Neutrophil (primary cell): ENCODE results near the gene MYO1A.

Experiments
- H3K27ac ChIP-seq: fragments of 200-600 bp; sonication (generic); 2 replicates; pipeline ENCODE4 v1.5.1; 2016; ENCODE audit warnings: mild to moderate bottlenecking, moderate library complexity
- H3K27me3 ChIP-seq: fragments of 200-600 bp; sonication (generic); 2 replicates; pipeline ENCODE4 v1.6.0; 2016; ENCODE audit warnings: mild to moderate bottlenecking
- H3K36me3 ChIP-seq: fragments of 200-600 bp; sonication (generic); 2 replicates; pipeline ENCODE4 v1.5.1; 2017
- H3K4me1 ChIP-seq, 2 experiments: fragments of 200-600 bp in 1 of 2; sonication (generic) in 1 of 2; 1 replicate in 1 of 2; 2 replicates in 1 of 2; pipeline versions ENCODE4 v1.5.1 to v1.6.1; 2013 to 2016; ENCODE audit warnings: low read depth in 1 of 2, low read length in 1 of 2, mild to moderate bottlenecking in 1 of 2, moderate library complexity in 1 of 2; ENCODE audit not compliant: control insufficient read depth in 1 of 2, insufficient read depth in 1 of 2
- H3K4me3 ChIP-seq, 2 experiments: fragments of 200-600 bp in 1 of 2; sonication (generic) in 1 of 2; 1 replicate in 1 of 2; 2 replicates in 1 of 2; pipeline ENCODE4 v1.5.1; 2013 to 2016; ENCODE audit warnings: low read depth in 1 of 2, low read length in 1 of 2, mild to moderate bottlenecking in 1 of 2, moderate library complexity in 1 of 2
- H3K9me3 ChIP-seq: fragments of 200-600 bp; sonication (generic); 2 replicates; pipeline ENCODE4 v1.5.1; 2016
- TF ChIP-seq, protein P1 (sequence below): fragments of 200-600 bp; sonication (generic); IDR thresholded peaks from 2 replicates; pipeline ENCODE4 v1.5.1; 2016; ENCODE audit warnings: antibody characterized with exemption

The MYO1A gene

DNA sequence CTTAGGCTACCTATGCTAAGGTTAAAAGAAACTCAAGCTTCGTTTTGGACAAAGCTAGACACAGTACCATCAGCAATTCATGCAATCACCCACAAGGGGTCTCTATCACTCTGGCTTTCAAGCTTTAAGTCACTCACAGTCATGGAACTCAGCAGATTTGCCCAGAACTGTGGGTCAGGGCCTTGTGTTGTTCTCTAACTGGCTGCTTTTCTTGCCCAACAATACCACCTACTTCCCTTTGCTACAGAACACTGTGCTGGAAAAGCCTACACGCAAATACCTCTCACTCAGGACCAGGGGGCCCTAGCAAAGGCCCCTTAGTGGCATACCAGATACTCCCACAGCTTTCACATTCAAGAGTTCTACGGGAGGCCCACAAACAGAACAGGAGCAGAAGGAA is 19.6 kb upstream of the MYO1A start:
- no peaks in the 10 kb centered on the region for H3K27me3 ChIP-seq
- H3K27ac ChIP-seq: peak overlapping the region; percentile 91
- H3K36me3 ChIP-seq: no peaks in the 10 kb centered on the region
- TF ChIP-seq, protein P1, sequence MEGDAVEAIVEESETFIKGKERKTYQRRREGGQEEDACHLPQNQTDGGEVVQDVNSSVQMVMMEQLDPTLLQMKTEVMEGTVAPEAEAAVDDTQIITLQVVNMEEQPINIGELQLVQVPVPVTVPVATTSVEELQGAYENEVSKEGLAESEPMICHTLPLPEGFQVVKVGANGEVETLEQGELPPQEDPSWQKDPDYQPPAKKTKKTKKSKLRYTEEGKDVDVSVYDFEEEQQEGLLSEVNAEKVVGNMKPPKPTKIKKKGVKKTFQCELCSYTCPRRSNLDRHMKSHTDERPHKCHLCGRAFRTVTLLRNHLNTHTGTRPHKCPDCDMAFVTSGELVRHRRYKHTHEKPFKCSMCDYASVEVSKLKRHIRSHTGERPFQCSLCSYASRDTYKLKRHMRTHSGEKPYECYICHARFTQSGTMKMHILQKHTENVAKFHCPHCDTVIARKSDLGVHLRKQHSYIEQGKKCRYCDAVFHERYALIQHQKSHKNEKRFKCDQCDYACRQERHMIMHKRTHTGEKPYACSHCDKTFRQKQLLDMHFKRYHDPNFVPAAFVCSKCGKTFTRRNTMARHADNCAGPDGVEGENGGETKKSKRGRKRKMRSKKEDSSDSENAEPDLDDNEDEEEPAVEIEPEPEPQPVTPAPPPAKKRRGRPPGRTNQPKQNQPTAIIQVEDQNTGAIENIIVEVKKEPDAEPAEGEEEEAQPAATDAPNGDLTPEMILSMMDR: peak; percentile 91
- peak overlapping the region; percentile 26 to 40 for H3K4me3 ChIP-seq
- H3K9me3 ChIP-seq: no peaks in the 10 kb centered on the region
- peaks cover 13 to 16% of the 10 kb centered on the region in 2 experiments for H3K4me1 ChIP-seq

DNA sequence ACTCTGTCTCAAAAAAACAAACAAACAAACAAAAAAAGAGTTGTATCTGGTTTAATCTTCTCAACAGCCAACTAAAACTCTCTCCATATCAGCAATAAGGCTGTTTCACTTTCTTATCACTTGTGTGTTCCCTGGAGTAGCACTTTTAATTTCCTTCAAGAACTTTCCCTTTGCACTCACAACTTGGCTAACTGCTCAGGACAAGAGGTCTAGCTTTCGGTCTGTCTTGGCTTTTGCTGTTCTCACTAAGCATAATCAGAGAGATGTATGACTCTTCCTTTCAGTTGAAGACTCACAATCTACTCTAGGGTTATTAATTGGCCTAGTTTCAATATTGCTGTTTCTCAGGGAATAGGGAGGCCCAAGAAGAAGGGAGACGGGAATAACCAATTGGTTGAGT is 16.3 kb upstream of the MYO1A start:
- Histone ChIP-seq H3K27ac (no peak overlapping the region), H3K4me1 (peaks cover 13 to 16% of the 10 kb centered on the region in 2 experiments), H3K9me3 (no peaks in the 10 kb centered on the region), H3K36me3 (no peaks in the 10 kb centered on the region), H3K27me3 (no peaks in the 10 kb centered on the region), H3K4me3 (no peak overlapping the region)
- TF ChIP-seq, protein P1: no peak

DNA sequence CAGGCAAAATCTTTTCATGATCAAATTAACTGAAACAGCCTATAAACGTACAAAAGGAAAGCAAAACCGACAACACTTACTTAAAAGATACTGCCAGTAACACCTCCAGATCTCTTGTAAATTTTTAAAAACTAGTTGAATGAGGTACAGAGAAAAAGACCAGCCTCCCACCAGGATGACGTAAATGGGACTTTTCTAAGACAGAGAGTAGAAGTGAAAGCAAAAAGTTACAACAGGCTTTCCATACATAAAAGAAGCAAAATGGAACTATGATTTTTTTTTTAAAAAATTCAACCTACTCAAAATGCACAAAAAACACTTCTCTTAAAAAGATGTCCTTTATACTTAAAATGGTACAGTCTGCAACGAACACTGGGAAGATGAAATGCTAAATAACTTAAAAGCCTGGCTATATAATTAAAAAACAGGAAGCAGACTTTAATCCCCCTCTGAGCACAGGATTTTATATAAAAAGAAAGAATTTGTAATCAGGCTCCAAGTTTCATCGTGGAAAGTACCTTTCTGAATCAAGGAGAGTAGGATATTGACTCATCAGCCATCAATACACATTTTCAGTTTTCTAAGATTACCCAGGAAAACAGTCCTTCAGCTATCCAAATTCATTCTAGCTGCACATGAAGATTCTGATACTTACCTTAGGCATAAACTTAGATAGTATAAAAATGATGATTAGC is 14.2 kb upstream of the MYO1A start:
- Histone ChIP-seq H3K4me3 (no peak overlapping the region), H3K4me1 (peaks cover 0 to under 1% of the 10 kb centered on the region in 2 experiments), H3K27ac (no peak overlapping the region), H3K36me3 (peaks cover 15% of the 10 kb centered on the region), H3K27me3 (no peaks in the 10 kb centered on the region), H3K9me3 (no peaks in the 10 kb centered on the region)
- TF ChIP-seq, protein P1: no peak

DNA sequence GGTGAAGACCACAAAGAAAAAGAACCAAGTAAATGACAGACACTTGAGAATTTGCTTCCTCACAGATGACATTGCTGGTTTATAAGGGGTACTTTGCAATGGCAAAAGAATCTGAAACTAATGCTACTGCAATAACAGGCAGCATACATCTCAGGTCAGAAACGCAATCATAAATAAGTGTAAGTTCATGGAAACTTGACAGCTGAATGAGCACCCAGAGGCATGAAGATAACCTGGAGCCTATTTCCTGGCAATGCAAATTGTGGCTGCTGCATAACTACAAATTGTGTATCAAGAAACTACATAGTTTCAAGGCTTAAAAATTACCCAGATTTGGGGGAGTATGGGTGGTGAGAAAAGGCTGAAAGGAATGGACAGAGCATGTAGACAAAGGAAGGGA is 8.5 kb upstream of the MYO1A start:
- Histone ChIP-seq H3K27me3 (no peaks in the 10 kb centered on the region), H3K27ac (no peak overlapping the region), H3K9me3 (no peaks in the 10 kb centered on the region), H3K36me3 (peaks cover 38% of the 10 kb centered on the region), H3K4me1 (peaks cover 5 to 9% of the 10 kb centered on the region in 2 experiments), H3K4me3 (no peak overlapping the region)
- TF ChIP-seq, protein P1: no peak

DNA sequence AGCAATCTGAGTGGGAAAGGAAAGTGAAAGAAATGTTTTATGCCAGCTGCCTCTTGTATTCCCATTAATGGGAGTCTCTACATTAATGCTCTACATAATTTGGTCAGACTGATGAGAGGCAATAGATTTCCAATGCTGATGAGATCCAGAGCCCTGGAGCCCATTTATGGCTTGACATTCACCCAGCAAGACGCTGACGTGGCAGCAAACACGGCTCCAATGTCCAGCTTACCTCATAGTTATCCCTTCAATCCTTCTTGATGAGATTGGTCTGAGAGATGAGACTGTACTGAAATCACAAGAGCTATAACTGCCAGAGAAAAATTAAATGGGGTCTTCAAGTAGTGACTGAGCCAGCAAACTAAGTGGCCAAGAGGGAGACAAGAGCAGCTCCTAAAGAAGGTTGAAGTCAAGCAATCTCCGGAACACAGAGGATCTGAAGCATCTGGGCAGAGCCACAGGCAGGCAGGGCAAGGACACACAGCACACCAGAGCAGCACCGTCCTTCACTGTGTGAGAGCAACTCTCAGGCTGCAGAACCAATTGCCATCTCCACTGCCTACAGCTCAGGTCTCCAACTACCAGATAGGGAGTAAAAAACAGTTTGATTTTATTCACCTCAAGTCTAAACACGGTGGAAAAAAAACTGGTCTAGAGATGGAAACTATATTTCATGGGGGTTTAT is 7.3 kb upstream of the MYO1A start:
- Histone ChIP-seq H3K27me3 (no peaks in the 10 kb centered on the region), H3K4me1 (peaks cover 5 to 9% of the 10 kb centered on the region in 2 experiments), H3K36me3 (peaks cover 38% of the 10 kb centered on the region), H3K4me3 (no peak overlapping the region), H3K9me3 (no peaks in the 10 kb centered on the region), H3K27ac (no peak overlapping the region)
- TF ChIP-seq, protein P1: no peak
